Measurements from ENCODE around the gene SLC6A8.

DNA sequence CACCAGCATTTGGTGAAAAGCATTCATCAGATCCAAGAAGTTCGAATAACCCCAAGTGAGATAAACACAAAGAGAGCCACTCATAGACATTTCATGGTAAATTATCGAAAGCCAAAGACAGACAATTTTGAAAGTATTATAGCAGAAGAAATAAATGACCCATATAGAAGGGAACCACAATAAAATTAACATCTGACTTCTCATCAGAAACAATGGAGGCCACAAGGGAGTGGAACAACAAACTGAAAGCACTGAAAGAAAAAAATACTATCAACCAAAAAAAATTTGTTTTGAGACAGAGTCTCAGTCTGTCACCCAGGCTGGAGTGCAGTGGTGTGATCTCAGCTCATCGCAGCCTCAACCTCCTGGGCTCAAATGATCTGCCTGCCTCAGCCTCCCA is 28.5 kb upstream of the SLC6A8 start:
- no peak for TF ChIP-seq POLR2A (IDR thresholded peaks at IDR 0.05)
- no peak for TF ChIP-seq CTCF (IDR thresholded peaks at IDR 0.05)
